Globus pallidus (tissue), 1 donor: ENCODE results near the gene HSPA8.
"Not testable (repeated sequence)": the region's sequence is repeated elsewhere in the genome, so short reads cannot be mapped to it uniquely, and the experiment has no call there.

Experiments
- DNase-seq: peaks from one replicate; pipeline ENCODE4 v3.0.0-alpha.2; 2015; ENCODE audit warnings: low spot score

Gene HSPA8

GRCh38 chr11:123061403-123062157 lies at the start of gene HSPA8:
HSPA8 (minus strand) TSS chr11:123062136; CDS start chr11:123061324, 812 bp downstream.
- peak; percentile 68 for DNase-seq

GRCh38 chr11:123111465-123111864 lies 49.5 kb upstream of the HSPA8 start:
- DNase-seq: peak; percentile 9

GRCh38 chr11:123110397-123110796 lies 48.5 kb upstream of the HSPA8 start:
- no peak for DNase-seq

GRCh38 chr11:123107945-123108495 lies 46.1 kb upstream of the HSPA8 start:
- no peak for DNase-seq

- DNase-seq: no peak
Measured at GRCh38 chr11:123104697-123105096, 42.8 kb upstream of the HSPA8 start.

- DNase-seq: peak; percentile 68
Measured at GRCh38 chr11:123103326-123103980, 41.5 kb upstream of the HSPA8 start.

GRCh38 chr11:123100379-123101085 lies 38.6 kb upstream of the HSPA8 start:
- DNase-seq: no peak

- no peak for DNase-seq
Measured at GRCh38 chr11:123098990-123099389, 37.1 kb upstream of the HSPA8 start.

GRCh38 chr11:123093739-123094138 lies 31.8 kb upstream of the HSPA8 start:
- DNase-seq: no peak

GRCh38 chr11:123091506-123091905 lies 29.6 kb upstream of the HSPA8 start:
- DNase-seq: no peak

GRCh38 chr11:123090168-123090567 lies 28.2 kb upstream of the HSPA8 start:
- not testable (repeated sequence) for DNase-seq

GRCh38 chr11:123088896-123089295 lies 27.0 kb upstream of the HSPA8 start:
- not testable (repeated sequence) for DNase-seq

- DNase-seq: not testable (repeated sequence)
Measured at GRCh38 chr11:123087657-123088056, 25.7 kb upstream of the HSPA8 start.

GRCh38 chr11:123086305-123086704 lies 24.4 kb upstream of the HSPA8 start:
- DNase-seq: no peak

- no peak for DNase-seq
Measured at GRCh38 chr11:123085497-123085896, 23.6 kb upstream of the HSPA8 start.

GRCh38 chr11:123084454-123084853 lies 22.5 kb upstream of the HSPA8 start:
- DNase-seq: no peak

GRCh38 chr11:123083623-123084029 lies 21.7 kb upstream of the HSPA8 start:
- peak; percentile 16 for DNase-seq

GRCh38 chr11:123082977-123083376 lies 21.0 kb upstream of the HSPA8 start:
- DNase-seq: no peak

GRCh38 chr11:123080015-123080414 lies 18.1 kb upstream of the HSPA8 start:
- no peak for DNase-seq

GRCh38 chr11:123076484-123076883 lies 14.5 kb upstream of the HSPA8 start:
- no peak for DNase-seq

GRCh38 chr11:123073343-123074057 lies 11.6 kb upstream of the HSPA8 start:
- DNase-seq: no peak

GRCh38 chr11:123072762-123073161 lies 10.8 kb upstream of the HSPA8 start:
- DNase-seq: no peak
